Measurements from ENCODE around the gene TMTC1. TPM values are rescaled to one million over a fixed set of nuclear protein-coding genes. Genes with fewer than 3 reads are reported as not detected.
A peak's percentile ranks its signal among the peaks of the same experiment; 100 is the strongest.

Gene TMTC1
- total and polyA plus RNA-seq, 2 experiments from 2014 or later, result 4.8 to 24.3 TPM

DNA sequence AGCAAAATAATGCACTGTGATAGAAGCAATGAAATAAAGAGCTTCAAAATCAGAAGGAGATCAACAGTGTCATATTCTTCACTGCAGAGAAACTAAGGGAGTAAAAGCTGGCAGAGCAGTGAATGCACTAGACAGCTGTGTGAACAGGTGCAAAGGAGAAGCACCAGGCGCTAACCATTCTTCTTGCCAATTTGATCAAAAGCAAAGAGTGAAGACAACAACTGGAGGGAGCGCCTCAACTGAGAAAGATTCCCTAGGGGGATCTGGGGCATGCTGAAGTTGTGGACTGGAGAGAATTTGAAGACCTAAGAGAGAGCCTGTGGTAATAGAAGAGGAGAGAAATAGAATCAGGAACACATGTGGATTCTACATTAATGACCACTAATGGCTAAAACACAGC lies 235.9 kb downstream of the TMTC1 start (continued):
- TF ChIP-seq REST (IDR thresholded peaks at IDR 0.05; ENCODE audit: unreplicated experiment), result no peak
- TF ChIP-seq POLR2AphosphoS5 (IDR thresholded peaks at IDR 0.05; ENCODE audit: low read depth), result no peak
- no peak for TF ChIP-seq ZNF331 (CRISPR knock-in tag; IDR thresholded peaks at IDR 0.05; ENCODE audit: low read depth)
- TF ChIP-seq JUNB (IDR thresholded peaks at IDR 0.05; ENCODE audit: unreplicated experiment), result no peak
- TF ChIP-seq STAT1 (IDR thresholded peaks at IDR 0.05; ENCODE audit: unreplicated experiment), result no peak
- TF ChIP-seq, protein P1, sequence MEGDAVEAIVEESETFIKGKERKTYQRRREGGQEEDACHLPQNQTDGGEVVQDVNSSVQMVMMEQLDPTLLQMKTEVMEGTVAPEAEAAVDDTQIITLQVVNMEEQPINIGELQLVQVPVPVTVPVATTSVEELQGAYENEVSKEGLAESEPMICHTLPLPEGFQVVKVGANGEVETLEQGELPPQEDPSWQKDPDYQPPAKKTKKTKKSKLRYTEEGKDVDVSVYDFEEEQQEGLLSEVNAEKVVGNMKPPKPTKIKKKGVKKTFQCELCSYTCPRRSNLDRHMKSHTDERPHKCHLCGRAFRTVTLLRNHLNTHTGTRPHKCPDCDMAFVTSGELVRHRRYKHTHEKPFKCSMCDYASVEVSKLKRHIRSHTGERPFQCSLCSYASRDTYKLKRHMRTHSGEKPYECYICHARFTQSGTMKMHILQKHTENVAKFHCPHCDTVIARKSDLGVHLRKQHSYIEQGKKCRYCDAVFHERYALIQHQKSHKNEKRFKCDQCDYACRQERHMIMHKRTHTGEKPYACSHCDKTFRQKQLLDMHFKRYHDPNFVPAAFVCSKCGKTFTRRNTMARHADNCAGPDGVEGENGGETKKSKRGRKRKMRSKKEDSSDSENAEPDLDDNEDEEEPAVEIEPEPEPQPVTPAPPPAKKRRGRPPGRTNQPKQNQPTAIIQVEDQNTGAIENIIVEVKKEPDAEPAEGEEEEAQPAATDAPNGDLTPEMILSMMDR (conservative IDR thresholded peaks at IDR 0.05; ENCODE audit: low read depth in 2 of 2), result no peak

DNA sequence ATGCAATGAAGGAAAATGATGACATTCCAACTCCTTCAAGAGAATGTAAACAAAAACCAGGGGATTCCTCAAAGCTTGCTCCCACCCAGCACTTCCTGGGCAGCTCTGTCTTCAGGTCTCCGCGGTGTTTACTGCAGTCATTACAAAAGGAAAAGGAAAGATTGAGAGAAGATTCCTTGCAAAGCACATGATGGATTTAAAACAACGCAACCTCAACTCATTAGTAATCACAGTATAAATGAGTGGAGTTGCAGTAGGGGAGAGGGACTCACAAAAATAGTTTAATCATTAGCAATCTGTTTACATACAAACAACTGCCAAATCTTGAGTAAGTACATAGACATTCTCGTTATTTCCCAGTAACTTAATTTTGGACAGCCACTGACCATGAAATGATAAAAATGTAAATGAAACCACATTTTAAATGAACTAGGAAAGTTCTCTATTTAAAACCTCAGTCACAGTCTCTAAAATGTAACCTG lies 236.6 kb downstream of the TMTC1 start:
- no peaks in the 10 kb centered on the region for H3F3A ChIP-seq (replicated peaks; ENCODE audit: low read depth)
- peaks cover 13% of the 10 kb centered on the region for H3K4me1 ChIP-seq (ENCODE audit: insufficient read depth)
- peaks cover 31% of the 10 kb centered on the region for H3K4me1 Mint-ChIP-seq
- peak; percentile 49 for ATAC-seq
- H3K9me3 Mint-ChIP-seq, result no peaks in the 10 kb centered on the region
- H3K36me3 ChIP-seq (ENCODE audit: insufficient read depth), result no peaks in the 10 kb centered on the region
- H4K20me1 ChIP-seq (replicated peaks; ENCODE audit: insufficient read depth), result no peaks in the 10 kb centered on the region
- no peak overlapping the region for H2AFZ ChIP-seq
- DNase-seq (ENCODE audit: low spot score), result peak; percentile 51
- H3K9me2 ChIP-seq (ENCODE audit: insufficient read depth), result no peaks in the 10 kb centered on the region
- peaks cover 5% of the 10 kb centered on the region for H3K27me3 Mint-ChIP-seq (ENCODE audit: insufficient read depth, low read depth, poor library complexity)
- peaks cover 10% of the 10 kb centered on the region; the same call in 2 of the 3 replicates for H3K36me3 Mint-ChIP-seq (ENCODE audit: low read depth)
- H3K27ac ChIP-seq (ENCODE audit: low read depth), result peak overlapping the region; percentile 39; the same call in 1 of the 2 replicates
- H3K27ac Mint-ChIP-seq, result peak overlapping the region; percentile 86
- no peaks in the 10 kb centered on the region for H3K27me3 ChIP-seq (ENCODE audit: insufficient read depth)
- H3K79me2 ChIP-seq (replicated peaks; ENCODE audit: insufficient read depth), result no peaks in the 10 kb centered on the region
- H3K4me3 ChIP-seq, result no peak overlapping the region
- no peak overlapping the region for H3K4me3 Mint-ChIP-seq
- H3K4me2 ChIP-seq, result no peak overlapping the region
- TF ChIP-seq POLR2AphosphoS5 (IDR thresholded peaks at IDR 0.05; ENCODE audit: low read depth) (no peak), ZNF114 (CRISPR knock-in tag; IDR thresholded peaks at IDR 0.05) (no peak), ZNF331 (CRISPR knock-in tag; IDR thresholded peaks at IDR 0.05; ENCODE audit: low read depth) (no peak), REST (IDR thresholded peaks at IDR 0.05; ENCODE audit: unreplicated experiment) (no peak), NANOG (IDR thresholded peaks at IDR 0.05; ENCODE audit: borderline replicate concordance) (no peak)
- TF ChIP-seq, protein P1 (conservative IDR thresholded peaks at IDR 0.05; ENCODE audit: low read depth in 2 of 2), result no peak
